ENCODE results near the gene MYO7A.

MYO7A gene

DNA sequence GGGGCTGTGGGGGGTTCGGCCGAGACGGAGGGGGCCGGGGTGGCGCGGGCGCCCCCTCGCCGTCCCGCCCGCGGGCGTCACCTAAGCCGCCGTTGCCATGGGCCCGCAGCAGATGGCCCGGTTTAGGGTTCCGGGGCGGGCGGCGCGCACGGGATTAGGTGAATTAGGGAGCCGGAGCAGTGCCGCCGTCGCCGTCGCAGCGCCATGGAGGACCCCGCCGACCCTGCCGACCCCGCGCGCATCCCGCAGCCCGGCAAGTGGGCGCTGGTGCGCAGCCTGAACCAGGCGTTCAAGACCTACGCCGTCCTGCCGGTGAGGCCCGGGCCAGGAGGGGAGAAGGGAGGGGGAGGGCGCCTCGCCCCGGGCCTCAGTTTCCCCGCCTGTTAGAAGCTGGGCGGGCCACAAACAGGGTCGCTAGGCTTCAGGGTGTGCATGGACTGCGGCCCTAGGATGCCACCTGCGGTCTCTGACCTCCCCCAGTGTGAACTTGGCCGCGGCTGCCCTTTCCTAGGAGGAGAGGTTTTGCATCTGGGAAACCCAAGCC is 10.1 kb downstream of the MYO7A start:
- no peak overlapping the region for H3K4me3 ChIP-seq (ENCODE audit: low read depth, low read length)
- DNase-seq (ENCODE audit: low read depth) = no peak
- in situ Hi-C loops (cut with HindIII; ENCODE audit: low sequenced_read_pairs) = no loop called here
- TF ChIP-seq, protein P1, sequence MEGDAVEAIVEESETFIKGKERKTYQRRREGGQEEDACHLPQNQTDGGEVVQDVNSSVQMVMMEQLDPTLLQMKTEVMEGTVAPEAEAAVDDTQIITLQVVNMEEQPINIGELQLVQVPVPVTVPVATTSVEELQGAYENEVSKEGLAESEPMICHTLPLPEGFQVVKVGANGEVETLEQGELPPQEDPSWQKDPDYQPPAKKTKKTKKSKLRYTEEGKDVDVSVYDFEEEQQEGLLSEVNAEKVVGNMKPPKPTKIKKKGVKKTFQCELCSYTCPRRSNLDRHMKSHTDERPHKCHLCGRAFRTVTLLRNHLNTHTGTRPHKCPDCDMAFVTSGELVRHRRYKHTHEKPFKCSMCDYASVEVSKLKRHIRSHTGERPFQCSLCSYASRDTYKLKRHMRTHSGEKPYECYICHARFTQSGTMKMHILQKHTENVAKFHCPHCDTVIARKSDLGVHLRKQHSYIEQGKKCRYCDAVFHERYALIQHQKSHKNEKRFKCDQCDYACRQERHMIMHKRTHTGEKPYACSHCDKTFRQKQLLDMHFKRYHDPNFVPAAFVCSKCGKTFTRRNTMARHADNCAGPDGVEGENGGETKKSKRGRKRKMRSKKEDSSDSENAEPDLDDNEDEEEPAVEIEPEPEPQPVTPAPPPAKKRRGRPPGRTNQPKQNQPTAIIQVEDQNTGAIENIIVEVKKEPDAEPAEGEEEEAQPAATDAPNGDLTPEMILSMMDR (IDR thresholded peaks at IDR 0.05; ENCODE audit: low read depth, low read length, missing control alignments) = no peak

DNA sequence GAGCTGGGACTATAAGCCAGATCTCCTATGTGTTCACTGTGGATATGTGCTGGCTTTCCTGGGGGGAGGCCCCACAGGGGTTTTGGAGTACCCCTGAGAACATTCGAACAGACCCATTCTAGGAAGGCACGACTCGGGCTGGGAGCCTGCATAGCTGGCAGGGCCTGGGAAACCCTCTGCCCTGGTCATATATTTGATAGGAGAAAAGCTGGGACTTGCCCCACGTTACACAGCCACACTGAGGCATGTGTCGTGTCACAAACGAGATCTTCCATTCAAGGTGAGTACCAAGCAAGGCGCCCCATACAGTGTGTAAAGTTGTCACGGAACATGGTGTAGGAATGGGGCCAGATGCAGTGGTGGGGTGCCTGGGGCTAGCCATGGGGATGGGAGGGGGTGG is 11.2 kb downstream of the MYO7A start:
- in situ Hi-C loops (cut with HindIII; ENCODE audit: low sequenced_read_pairs) = no loop called here
- TF ChIP-seq, protein P1 (IDR thresholded peaks at IDR 0.05; ENCODE audit: low read depth, low read length, missing control alignments) = no peak
- no peak overlapping the region for H3K4me3 ChIP-seq (ENCODE audit: low read depth, low read length)
- no peak for DNase-seq (ENCODE audit: low read depth)

DNA sequence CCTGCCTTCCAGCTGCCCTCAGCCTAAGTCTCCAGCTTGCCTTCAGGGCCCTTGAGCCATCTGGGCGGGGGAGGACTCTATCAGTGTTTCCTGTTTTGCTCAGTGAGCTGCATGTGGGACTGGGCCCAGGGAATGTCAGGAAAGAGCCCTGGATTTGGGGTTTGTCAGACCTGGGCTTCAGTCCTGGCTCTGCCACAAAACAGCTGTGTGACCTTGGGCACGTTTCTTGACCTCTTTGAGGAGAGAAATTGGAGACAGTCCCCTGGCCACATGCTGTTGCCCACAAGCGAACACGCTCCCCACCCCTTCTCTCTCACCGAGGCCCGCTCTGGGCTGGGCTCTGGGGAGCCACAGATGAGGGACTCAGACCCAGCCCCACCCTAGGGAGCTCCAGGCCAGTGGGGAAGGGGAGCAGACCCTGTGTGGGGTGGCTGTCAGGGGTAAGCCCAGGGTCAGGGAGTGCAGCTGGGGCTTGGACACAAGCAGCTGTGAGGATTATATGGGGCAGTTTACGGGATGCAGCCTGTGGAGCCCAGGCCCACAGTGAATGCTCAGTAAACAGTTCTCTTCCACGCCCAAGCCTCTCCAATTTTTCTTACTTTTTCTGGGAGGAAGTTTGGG is 12.3 kb downstream of the MYO7A start:
- DNase-seq (ENCODE audit: low read depth) = no peak
- in situ Hi-C loops (cut with HindIII; ENCODE audit: low sequenced_read_pairs) = loop anchor here (10.0 kb wide), 1 partner anchor 76 kb away; the partner anchor contains the start of gene CAPN5
- TF ChIP-seq, protein P1 (IDR thresholded peaks at IDR 0.05; ENCODE audit: low read depth, low read length, missing control alignments) = no peak
- no peak overlapping the region for H3K4me3 ChIP-seq (ENCODE audit: low read depth, low read length)

DNA sequence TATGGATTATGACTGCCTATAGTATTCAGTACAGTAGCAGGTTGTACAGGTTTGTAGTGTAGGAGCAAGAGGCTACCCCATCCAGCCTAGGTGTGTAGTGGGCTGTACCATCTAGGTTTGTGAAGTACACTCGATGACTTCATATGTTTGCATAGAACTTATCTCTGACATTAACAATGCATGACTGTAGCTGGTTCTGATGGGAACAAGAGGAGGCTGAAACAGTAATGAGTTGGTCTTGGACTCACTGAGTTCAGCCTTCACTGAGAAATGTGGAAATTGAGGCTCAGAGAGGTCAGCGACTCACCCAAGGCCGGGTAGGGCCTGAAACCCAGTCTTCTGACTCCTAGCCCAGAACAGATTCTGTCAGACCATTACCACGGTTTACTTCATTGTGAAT is 13.0 kb downstream of the MYO7A start:
- no peak for DNase-seq (ENCODE audit: low read depth)
- in situ Hi-C loops (cut with HindIII; ENCODE audit: low sequenced_read_pairs) = loop anchor here (10.0 kb wide), 1 partner anchor 76 kb away; the partner anchor contains the start of gene CAPN5
- H3K4me3 ChIP-seq (ENCODE audit: low read depth, low read length) = no peak overlapping the region
- TF ChIP-seq, protein P1 (IDR thresholded peaks at IDR 0.05; ENCODE audit: low read depth, low read length, missing control alignments) = no peak

DNA sequence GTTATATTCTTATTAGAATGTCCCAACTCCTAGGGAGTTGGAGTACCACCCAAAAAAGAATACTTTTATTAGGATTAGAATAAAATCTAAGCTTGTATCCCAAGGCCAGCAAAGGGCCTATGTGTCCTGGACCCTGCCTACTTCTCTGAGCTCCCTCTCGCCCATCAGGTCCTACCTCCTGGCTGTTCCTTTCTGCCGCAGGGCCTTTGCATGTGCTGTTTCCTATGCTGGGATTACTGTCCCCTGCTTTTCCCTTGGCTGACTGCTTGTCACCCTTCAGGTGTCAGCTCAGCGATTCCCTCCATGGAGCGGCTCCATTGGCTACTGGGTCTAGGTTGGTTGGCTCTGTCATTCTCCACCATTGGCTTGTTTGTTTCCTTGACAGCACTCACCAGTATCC is 13.4 kb downstream of the MYO7A start:
- in situ Hi-C loops (cut with HindIII; ENCODE audit: low sequenced_read_pairs) = loop anchor here (10.0 kb wide), 1 partner anchor 77 kb away; the partner anchor contains the start of gene CAPN5

DNA sequence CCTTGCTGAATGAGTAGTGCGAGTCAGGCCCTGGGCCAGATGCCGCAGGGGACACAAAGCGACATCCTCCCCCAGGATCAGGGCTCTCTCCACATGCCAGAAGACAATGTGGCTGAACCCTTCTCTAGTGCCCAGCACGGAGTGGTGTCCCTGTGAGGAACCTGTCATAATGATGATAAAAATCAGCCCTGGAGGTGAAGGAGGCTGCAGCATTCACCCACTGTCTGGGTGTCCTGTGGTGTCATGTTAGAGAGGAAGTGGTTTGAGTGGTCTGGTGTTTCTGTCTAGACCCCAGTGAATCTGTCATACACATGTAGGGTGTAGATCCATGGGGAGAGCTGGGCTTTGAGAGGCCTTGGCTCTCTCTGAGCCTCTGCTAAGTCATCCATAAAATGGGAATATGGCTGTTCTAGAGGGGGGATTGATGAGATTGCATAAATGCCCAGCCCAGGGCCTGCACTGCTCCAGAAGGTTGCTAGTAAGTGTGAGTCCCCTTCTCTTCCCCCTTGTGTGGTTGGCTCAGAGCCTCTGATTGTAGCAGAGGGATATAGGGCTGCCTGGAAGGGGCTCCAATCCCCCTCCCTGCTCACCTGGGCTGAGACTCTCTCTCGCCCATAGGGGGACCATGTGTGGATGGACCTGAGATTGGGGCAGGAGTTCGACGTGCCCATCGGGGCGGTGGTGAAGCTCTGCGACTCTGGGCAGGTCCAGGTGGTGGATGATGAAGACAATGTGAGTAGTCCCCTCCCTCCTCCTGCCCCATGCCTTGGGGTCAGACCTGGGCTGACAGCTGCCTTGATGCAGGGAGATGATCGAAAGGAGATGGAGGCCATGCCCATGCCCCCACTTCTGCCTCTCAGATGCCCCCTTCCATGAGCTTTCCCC is 14.3 kb downstream of the MYO7A start:
- DNase-seq (ENCODE audit: low read depth) = no peak
- in situ Hi-C loops (cut with HindIII; ENCODE audit: low sequenced_read_pairs) = loop anchor here (10.0 kb wide), 1 partner anchor 78 kb away; the partner anchor contains the start of gene CAPN5
- TF ChIP-seq, protein P1 (IDR thresholded peaks at IDR 0.05; ENCODE audit: low read depth, low read length, missing control alignments) = no peak
- H3K4me3 ChIP-seq (ENCODE audit: low read depth, low read length) = no peak overlapping the region

More for the DNA sequence above, 13.4 kb downstream of the MYO7A start:
- TF ChIP-seq, protein P1 (IDR thresholded peaks at IDR 0.05; ENCODE audit: low read depth, low read length, missing control alignments) = no peak
- DNase-seq (ENCODE audit: low read depth) = no peak
- no peak overlapping the region for H3K4me3 ChIP-seq (ENCODE audit: low read depth, low read length)

All from astrocyte of the cerebellum (primary cell).